ENCODE data around the gene AKAP12.

- no peak for TF ChIP-seq TEAD4 (IDR thresholded peaks at IDR 0.05)
- no peak for TF ChIP-seq CREB1 (IDR thresholded peaks at IDR 0.05; ENCODE audit: low read depth)
- TF ChIP-seq REST (IDR thresholded peaks at IDR 0.05; ENCODE audit: low read depth) = no peak
- TF ChIP-seq EP300 (IDR thresholded peaks at IDR 0.05; ENCODE audit: borderline replicate concordance) = no peak
- no peak for TF ChIP-seq YY1 (IDR thresholded peaks at IDR 0.05; ENCODE audit: low read depth)
- TF ChIP-seq RAD21 (IDR thresholded peaks at IDR 0.05; ENCODE audit: low read depth) = no peak
- no peak for TF ChIP-seq FOXM1 (IDR thresholded peaks at IDR 0.05; ENCODE audit: borderline replicate concordance, low read depth)
These were observed 60.7 kb downstream of the AKAP12 start for GRCh38 chr6:151300267-151300991.
